Central memory CD8-positive, alpha-beta T cell (primary cell): Measurements from ENCODE around the gene SPATA45.
"Not testable (repeated sequence)": the region's sequence is repeated elsewhere in the genome, so short reads cannot be mapped to it uniquely, and the experiment has no call there.

Experiments
- ATAC-seq: fragments of 150-1000 bp; cut with Tn5 transposase; replicated peaks from 2 replicates; pipeline ENCODE4 v1.10.0; 2022; ENCODE audit warnings: mild to moderate bottlenecking, moderate FRiP score, moderate number of reproducible peaks; ENCODE audit not compliant: poor library complexity, severe bottlenecking; ENCODE audit errors: extremely low read depth
- DNase-seq, 2 donors: peaks; one replicate each; pipeline ENCODE4 v3.0.0; 2021; ENCODE audit warnings: low spot score in 2 of 2
- H3K27ac Mint-ChIP-seq: one replicate; pipeline ENCODE4 v1.8.0; 2022; ENCODE audit warnings: low read depth, mild to moderate bottlenecking, moderate library complexity, mixed read lengths
- H3K27me3 Mint-ChIP-seq: one replicate; pipeline ENCODE4 v1.8.0; 2022; ENCODE audit warnings: mixed read lengths
- H3K36me3 Mint-ChIP-seq: one replicate; pipeline ENCODE4 v1.8.0; 2022; ENCODE audit warnings: mild to moderate bottlenecking, moderate library complexity, mixed read lengths; ENCODE audit not compliant: insufficient read depth
- H3K4me1 Mint-ChIP-seq: one replicate; pipeline ENCODE4 v1.8.0; 2022; ENCODE audit warnings: mixed read lengths
- H3K4me3 Mint-ChIP-seq: one replicate; pipeline ENCODE4 v1.8.0; 2022; ENCODE audit warnings: mild to moderate bottlenecking, moderate library complexity, mixed read lengths
- H3K9me3 Mint-ChIP-seq: one replicate; pipeline ENCODE4 v1.8.0; 2022; ENCODE audit warnings: mixed read lengths

SPATA45 gene

DNA sequence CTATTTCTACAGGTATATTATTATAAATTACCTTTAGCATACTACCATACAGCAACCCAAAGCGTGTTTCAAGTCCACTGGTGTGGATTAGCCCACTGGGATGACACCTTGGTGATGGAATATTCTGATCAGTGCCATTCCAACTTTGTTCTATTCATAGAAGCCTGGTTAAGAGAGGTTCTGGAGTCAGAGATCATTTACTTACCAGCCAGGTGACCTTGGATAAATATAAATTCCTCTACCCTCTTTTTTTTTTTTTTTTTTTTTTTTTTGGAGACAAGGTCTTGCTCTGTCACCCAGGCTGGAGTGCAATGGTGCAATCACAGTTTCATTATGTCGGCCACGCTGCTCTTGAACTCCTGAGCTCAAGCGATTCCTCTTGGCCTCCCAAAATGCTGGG lies at the start of gene SPATA45:
TSS of gene SPATA45 (minus strand) at position 101 of the 400 bp plus-strand sequence. CDS start 11,500 bp downstream, outside the sequence.
- no peaks in the 10 kb centered on the region for H3K4me1 Mint-ChIP-seq
- H3K9me3 Mint-ChIP-seq = no peaks in the 10 kb centered on the region
- H3K27me3 Mint-ChIP-seq = no peaks in the 10 kb centered on the region
- no peak within 1 kb of the TSS for H3K4me3 Mint-ChIP-seq
- H3K36me3 Mint-ChIP-seq = no peaks in the 10 kb centered on the region
- ATAC-seq (no peak), DNase-seq (no peak)
- no peak within 1 kb of the TSS for H3K27ac Mint-ChIP-seq

GRCh38 chr1:212892108-212892507 lies 44.7 kb upstream of the SPATA45 start:
- peaks cover 5% of the 10 kb centered on the region for H3K4me1 Mint-ChIP-seq
- no peak overlapping the region for H3K27ac Mint-ChIP-seq
- no peaks in the 10 kb centered on the region for H3K27me3 Mint-ChIP-seq
- peaks cover 42% of the 10 kb centered on the region for H3K36me3 Mint-ChIP-seq
- no peaks in the 10 kb centered on the region for H3K9me3 Mint-ChIP-seq
- DNase-seq (no peak), ATAC-seq (no peak)
- no peak overlapping the region for H3K4me3 Mint-ChIP-seq

DNA sequence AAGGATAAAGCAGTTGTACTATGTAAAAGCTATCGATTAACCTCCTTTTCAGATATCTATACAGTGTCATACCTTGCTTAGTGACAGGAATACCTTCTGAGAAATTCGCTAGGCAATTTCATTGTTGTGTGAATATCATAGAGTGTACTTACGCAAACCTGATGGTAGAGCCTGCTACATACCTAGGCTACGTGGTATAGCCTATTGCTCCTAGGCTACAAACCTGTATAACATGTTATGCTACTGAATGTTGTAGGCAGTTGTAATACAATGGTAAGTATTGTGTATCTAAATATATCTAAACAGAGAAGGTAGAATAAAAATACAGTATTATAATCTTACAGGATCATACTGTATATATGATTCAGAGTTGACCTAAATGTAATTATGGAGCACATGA lies 37.1 kb upstream of the SPATA45 start:
- H3K4me1 Mint-ChIP-seq = no peaks in the 10 kb centered on the region
- DNase-seq (no peak), ATAC-seq (no peak)
- no peaks in the 10 kb centered on the region for H3K27me3 Mint-ChIP-seq
- H3K4me3 Mint-ChIP-seq = no peak overlapping the region
- no peaks in the 10 kb centered on the region for H3K9me3 Mint-ChIP-seq
- H3K27ac Mint-ChIP-seq = no peak overlapping the region
- peaks cover 21% of the 10 kb centered on the region for H3K36me3 Mint-ChIP-seq

- Mint-ChIP-seq H3K4me3 (no peak overlapping the region), H3K9me3 (no peaks in the 10 kb centered on the region), H3K36me3 (peaks cover 12% of the 10 kb centered on the region), H3K4me1 (no peaks in the 10 kb centered on the region), H3K27ac (no peak overlapping the region), H3K27me3 (no peaks in the 10 kb centered on the region)
- no peak for DNase-seq
- ATAC-seq = no peak
Observed at GRCh38 chr1:212879947-212880690, 32.7 kb upstream of the SPATA45 start.

DNA sequence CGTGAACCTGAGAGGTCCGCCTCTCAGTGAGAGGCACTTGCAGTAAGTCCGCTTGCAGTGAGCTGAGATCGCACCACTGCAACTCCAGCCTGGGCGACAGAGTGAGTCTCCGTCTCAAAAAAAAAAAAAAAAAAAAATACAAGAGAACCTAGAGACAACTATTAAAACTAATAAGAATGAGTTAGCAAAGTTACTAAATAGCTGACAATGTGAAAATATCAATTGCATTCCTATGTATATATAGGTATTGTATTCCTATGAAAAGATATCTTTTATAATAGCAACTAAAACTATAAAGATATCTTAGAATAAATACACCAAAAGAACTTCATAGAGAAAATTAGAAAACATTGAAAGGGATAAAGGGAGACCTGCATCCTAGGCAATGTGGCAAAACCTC lies 31.0 kb upstream of the SPATA45 start:
- no peaks in the 10 kb centered on the region for H3K4me1 Mint-ChIP-seq
- ATAC-seq (no peak), DNase-seq (no peak)
- H3K36me3 Mint-ChIP-seq = peaks cover 22% of the 10 kb centered on the region
- no peak overlapping the region for H3K4me3 Mint-ChIP-seq
- H3K27ac Mint-ChIP-seq = no peak overlapping the region
- no peaks in the 10 kb centered on the region for H3K27me3 Mint-ChIP-seq
- no peaks in the 10 kb centered on the region for H3K9me3 Mint-ChIP-seq

DNA sequence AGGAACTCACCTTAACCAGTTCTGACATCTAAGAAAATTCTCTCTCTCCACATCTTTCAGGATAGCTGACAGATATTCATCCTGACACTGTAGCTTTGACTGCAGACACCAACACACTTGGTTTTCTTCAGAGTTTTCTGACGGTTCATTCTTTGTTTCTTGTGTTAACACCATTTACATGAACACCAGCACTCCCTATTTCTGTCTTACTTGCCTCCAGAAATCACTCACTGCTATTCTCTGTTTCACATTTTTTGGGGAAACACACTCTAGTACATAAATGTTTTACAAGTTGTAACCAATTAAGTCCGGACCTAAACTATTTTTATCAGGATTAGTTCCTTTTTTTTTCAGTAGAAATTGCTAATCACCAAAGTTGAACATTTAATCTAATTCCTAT lies 26.1 kb upstream of the SPATA45 start:
- Mint-ChIP-seq H3K4me3 (no peak overlapping the region), H3K27ac (no peak overlapping the region), H3K9me3 (no peaks in the 10 kb centered on the region), H3K36me3 (peaks cover 29% of the 10 kb centered on the region), H3K4me1 (no peaks in the 10 kb centered on the region), H3K27me3 (no peaks in the 10 kb centered on the region)
- ATAC-seq (no peak), DNase-seq (no peak)

DNA sequence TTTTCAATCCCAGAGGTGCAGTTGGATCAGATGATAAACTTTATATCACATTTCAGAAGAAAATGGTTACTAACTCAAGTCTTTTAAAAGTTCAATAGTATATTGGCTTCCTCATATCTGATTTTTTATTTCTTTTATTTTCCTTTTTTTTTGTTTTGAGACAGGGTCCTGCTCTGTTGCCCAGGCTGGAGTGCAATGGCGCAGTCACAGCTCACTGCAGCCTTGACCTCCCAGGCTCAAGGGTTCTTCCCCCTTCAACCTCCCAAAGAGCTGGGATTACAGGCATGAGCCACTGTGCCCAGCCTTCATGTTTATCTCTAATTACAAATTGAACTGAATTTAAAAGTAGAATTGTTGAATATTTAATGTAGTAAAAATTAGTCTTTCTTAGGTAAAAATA lies 24.5 kb upstream of the SPATA45 start:
- H3K27me3 Mint-ChIP-seq = no peaks in the 10 kb centered on the region
- DNase-seq = no peak
- no peaks in the 10 kb centered on the region for H3K9me3 Mint-ChIP-seq
- ATAC-seq = no peak
- H3K36me3 Mint-ChIP-seq = peaks cover 27% of the 10 kb centered on the region
- H3K4me3 Mint-ChIP-seq = no peak overlapping the region
- H3K4me1 Mint-ChIP-seq = no peaks in the 10 kb centered on the region
- H3K27ac Mint-ChIP-seq = peak overlapping the region; percentile 61

DNA sequence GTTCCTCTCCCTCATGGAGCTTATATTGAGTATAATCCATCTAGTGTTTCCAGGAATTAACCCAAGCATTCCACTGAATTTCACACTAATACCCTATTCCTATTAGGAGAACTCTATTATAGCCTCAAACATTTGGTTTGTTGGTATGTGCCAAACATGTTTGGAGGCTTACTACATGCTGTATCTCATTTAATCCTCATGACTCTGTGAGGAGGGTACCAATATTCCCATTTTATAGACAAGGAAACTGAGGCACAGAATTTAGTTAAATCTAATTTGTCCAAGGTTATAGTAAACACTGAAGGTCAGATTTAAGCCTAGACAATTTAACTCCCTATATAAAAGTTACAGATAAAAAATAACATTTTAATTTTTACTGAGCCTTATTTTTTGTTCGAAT lies 19.7 kb upstream of the SPATA45 start:
- no peak for DNase-seq
- H3K27ac Mint-ChIP-seq = no peak overlapping the region
- no peaks in the 10 kb centered on the region for H3K9me3 Mint-ChIP-seq
- no peaks in the 10 kb centered on the region for H3K27me3 Mint-ChIP-seq
- peaks cover 8% of the 10 kb centered on the region for H3K36me3 Mint-ChIP-seq
- no peak for ATAC-seq
- peaks cover 13% of the 10 kb centered on the region for H3K4me1 Mint-ChIP-seq
- no peak overlapping the region for H3K4me3 Mint-ChIP-seq

GRCh38 chr1:212864201-212864600 lies 16.8 kb upstream of the SPATA45 start:
- Mint-ChIP-seq H3K4me1 (peaks cover 15% of the 10 kb centered on the region), H3K27me3 (no peaks in the 10 kb centered on the region), H3K36me3 (peaks cover 6% of the 10 kb centered on the region), H3K27ac (no peak overlapping the region), H3K9me3 (no peaks in the 10 kb centered on the region), H3K4me3 (no peak overlapping the region)
- DNase-seq (no peak), ATAC-seq (no peak)

- H3K4me1 Mint-ChIP-seq = peaks cover 20% of the 10 kb centered on the region
- not testable (repeated sequence) for ATAC-seq, H3K9me3 Mint-ChIP-seq, H3K4me3 Mint-ChIP-seq, H3K27ac Mint-ChIP-seq, H3K36me3 Mint-ChIP-seq, DNase-seq, H3K27me3 Mint-ChIP-seq
Observed at GRCh38 chr1:212863345-212863744, 15.9 kb upstream of the SPATA45 start.

GRCh38 chr1:212862111-212862690 lies 14.8 kb upstream of the SPATA45 start:
- Mint-ChIP-seq H3K4me1 (peaks cover 26% of the 10 kb centered on the region), H3K36me3 (peaks cover 10% of the 10 kb centered on the region), H3K27me3 (no peaks in the 10 kb centered on the region), H3K27ac (no peak overlapping the region), H3K9me3 (no peaks in the 10 kb centered on the region), H3K4me3 (no peak overlapping the region)
- ATAC-seq = no peak
- no peak for DNase-seq

GRCh38 chr1:212860713-212861581 lies 13.5 kb upstream of the SPATA45 start:
- peaks cover 26% of the 10 kb centered on the region for H3K4me1 Mint-ChIP-seq
- ATAC-seq (no peak), DNase-seq (no peak)
- H3K9me3 Mint-ChIP-seq = no peaks in the 10 kb centered on the region
- peaks cover 8% of the 10 kb centered on the region for H3K36me3 Mint-ChIP-seq
- H3K27ac Mint-ChIP-seq = no peak overlapping the region
- no peaks in the 10 kb centered on the region for H3K27me3 Mint-ChIP-seq
- no peak overlapping the region for H3K4me3 Mint-ChIP-seq
